GM19099 (cell line): ENCODE results near the gene FSTL4.

Experiments used
- POLR2A ChIP-seq: IDR thresholded peaks from 3 replicates; pipeline ENCODE4 v1.6.1; 2011; ENCODE audit warnings: low read depth; ENCODE audit not compliant: insufficient read length; ENCODE audit errors: extremely low read depth

FSTL4 gene

DNA sequence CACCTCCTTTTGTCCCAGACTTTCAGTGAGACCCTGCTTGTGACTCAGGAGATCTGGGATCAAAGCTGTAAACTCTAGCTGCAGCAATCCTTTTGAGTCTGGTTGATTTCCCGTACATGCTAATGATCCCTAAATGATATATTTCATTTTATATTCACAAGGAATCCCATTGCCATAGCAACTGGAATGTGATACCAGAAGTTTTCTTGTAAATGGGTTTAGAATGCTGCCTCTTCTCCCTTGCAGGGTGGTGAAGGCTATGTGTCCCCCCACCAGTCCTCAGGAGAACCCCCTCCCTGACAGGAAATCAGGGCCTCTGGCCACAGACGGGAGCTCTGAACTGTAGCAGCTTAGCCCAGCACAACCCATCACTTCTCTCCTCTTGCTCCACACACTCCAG, 215.0 kb downstream of the FSTL4 start:
- no peak for TF ChIP-seq POLR2A

GRCh38 chr5:133396814-133397213, 215.5 kb downstream of the FSTL4 start:
- TF ChIP-seq POLR2A: no peak

GRCh38 chr5:133396187-133396741, 216.1 kb downstream of the FSTL4 start:
- no peak for TF ChIP-seq POLR2A

DNA sequence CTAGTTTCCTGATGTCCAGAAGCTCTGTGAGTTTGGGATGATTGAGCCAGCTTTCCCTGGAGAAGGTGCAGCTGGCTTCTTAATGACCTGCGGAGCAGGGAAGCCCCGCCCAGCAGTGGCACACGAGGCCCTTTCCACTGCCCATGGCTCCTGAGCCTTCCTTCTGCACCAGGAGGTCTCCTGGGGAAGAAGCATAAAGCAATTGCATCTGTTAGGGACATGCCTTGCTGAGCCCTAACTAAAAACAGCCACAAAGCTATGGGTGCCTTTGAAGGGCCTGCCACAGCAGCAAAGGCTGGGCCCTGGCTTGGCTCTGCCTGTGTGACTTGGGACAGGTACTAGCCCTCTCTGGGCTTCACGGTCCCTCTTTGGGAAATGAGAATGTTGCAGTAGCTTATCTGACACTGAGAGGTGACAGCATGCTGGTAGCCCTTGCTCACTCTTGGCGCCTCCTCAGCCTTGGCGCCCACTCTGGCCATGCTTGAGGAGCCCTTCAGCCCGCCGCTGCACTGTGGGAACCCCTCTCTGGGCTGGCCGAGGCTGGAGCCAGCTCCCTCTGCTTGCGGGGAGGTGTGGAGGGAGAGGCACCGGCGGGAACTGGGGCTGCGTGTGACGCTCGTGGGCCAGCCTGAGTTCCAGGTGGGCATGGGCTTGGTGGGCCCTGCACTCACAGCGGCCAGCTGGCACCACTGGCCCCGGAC, 218.4 kb downstream of the FSTL4 start:
- no peak for TF ChIP-seq POLR2A

GRCh38 chr5:133392448-133392847, 219.9 kb downstream of the FSTL4 start:
- TF ChIP-seq POLR2A: no peak

DNA sequence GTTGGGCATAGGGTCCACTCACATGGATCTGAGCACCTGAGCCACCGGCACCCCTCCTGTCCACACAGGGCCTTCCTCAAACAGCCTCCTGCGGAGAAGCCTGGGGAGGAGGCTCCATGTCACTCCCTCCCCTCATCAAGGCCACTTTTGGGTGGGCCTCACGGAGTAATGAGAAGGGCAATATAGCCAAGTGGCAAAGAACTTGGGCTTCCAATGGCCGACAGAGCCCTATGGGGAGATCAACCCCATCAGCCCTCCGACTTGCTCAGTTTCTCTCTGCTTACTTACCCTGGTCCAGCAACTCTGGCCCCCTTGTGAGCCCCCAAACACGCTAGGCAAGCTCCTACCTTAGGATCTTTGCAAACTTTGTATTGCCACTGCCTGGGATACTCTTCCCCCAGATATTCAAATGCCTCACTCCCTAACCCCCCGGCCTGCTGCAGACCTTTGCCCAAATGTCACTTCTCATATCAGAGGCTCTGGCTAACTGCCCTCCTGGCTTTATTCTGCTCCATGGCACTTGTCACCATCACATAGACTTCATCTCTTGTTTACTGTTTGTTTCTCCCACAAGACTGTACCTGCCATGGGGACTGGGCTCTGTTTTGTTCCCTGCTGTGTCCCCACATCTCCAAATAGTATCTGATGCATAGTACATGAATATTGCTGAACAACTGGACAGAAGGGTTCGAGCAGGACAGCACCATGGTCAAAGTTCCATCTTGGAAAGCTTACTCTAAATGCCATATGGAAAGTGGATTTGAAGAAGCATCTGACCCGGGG, 220.8 kb downstream of the FSTL4 start:
- TF ChIP-seq POLR2A: no peak

DNA sequence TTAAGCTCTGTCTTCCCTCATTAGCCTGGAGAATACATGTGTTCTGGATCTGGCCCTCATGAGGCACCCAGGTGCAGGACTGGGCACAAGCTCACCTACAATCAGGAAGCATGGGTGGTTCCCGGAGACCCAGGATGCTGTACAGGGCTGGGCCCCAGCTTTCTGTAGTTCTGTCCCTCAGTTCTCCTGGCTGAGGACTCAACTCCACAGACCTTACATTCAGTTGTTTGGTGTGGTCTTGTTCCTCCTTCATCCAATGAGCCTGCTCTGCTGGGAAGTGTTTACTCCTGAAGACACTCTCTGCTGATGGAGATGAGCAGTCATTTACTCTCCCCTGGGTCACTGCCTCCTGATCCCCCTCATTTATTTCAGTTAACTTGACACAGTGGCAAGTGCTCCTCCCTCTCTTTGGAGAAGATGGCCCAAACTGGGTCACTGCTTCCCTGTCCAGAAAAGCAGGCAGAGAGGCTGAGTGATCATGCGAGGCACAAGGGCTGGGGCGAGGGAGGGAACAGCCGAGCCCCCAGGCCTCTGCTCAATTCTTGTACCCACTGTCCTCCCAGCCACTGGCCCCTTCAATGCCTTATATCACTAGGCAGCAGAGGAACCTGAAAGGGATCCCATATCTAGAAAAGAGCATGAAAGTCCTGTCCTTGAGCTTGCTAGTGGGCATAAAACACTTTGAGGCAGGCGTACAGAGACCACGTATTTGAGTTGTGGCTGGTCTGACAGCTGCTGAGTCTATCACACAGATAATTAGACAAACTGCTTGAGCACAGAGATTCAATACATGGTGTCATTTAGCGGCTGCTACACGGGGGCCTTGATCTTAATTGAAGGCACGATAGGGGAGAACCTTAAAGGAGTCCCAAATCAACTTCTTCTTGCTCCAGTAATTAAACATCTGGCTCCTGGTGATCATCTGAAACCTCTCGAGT, 221.7 kb downstream of the FSTL4 start:
- no peak for TF ChIP-seq POLR2A

DNA sequence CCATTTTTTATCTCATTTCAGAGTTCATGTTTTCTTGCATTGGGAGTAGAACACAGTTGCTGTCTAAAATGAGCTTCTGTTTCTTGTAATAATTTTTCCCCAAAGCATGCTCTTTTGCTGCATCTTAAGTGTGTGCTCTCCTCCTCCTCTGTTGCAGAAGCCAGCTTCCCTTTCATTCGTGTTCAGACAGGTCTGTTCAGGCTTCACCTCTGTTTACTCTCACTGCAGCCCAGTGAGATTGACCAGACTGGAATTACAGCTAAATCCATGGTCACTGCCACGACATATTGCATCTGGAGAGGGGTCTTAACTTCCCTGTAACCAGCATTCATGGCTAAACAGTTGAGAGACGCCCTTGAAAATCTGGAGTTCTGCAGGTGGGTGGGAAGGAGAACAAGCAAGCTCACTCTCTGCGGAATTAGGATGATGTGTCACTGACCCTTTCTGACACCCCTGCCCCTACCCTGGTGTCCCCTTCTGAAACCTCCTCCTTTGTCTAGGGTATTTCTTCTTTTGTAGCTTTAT, 223.2 kb downstream of the FSTL4 start:
- TF ChIP-seq POLR2A: no peak

- no peak for TF ChIP-seq POLR2A
Observed at GRCh38 chr5:133387621-133388020, 224.7 kb downstream of the FSTL4 start.

DNA sequence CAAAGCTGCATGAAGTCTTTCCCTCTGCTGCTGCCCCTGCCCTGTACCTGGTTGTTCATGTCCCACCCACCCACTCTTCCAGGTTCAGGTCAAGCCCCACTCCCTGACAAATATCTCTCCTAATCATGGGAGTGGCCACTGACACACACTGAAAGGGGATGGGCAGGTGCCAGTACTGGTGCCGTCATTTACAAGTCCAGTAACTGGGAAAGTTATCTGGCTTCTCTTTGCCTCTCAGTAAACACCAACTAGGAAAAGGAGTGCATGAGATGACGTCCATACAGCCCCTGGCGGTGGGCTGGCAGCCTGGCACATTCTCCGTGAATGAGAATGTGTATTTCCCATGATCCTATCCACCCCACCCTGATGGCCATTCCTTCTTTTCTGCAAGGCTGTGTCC, 225.2 kb downstream of the FSTL4 start:
- no peak for TF ChIP-seq POLR2A

DNA sequence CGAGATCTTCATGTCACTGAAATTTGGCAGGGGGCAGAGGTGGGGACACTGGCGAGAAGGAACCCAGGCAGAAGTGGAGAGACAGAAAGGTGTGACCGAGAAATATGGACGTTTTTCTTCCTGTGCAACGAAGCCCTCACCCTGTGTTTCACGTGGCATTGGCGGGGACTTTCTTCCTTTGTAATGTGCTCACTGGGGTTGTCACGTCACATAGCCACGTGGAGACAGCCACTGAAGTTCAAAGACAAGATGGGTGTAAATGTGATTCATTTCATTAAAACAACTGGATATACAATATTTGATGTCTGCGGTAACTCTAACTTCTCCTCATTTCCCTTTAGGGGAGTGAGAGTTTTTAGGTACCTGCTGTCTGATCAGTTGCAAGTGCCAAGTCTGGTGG, 225.7 kb downstream of the FSTL4 start:
- no peak for TF ChIP-seq POLR2A

- TF ChIP-seq POLR2A: no peak
Observed at GRCh38 chr5:133385346-133385745, 227.0 kb downstream of the FSTL4 start.

DNA sequence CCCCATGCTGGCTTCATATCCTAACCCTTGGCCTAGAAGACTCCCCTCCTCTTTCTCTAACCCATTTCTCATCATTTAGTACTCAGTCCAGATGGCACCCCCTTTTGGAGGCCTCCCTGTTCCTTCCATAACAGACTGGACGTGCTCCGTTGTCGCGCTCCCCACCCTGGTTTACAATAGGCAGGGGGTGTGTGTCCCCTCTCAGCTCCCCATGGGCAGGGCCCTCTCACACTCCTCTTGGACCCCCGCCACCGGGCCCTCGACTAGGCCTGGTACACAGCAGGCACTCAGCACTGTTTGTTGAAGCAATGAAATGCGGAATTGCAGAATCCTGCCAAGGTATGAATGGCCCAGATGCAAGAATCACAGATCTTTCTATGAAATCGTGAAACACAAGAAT, 227.4 kb downstream of the FSTL4 start:
- TF ChIP-seq POLR2A: no peak

- no peak for TF ChIP-seq POLR2A
Observed at GRCh38 chr5:133384120-133384855, 228.1 kb downstream of the FSTL4 start.
